CD4-positive, alpha-beta T cell treated with Interleukin-15 for 1 hour (primary cell): ENCODE measurements around the gene NMUR1.

Source experiments
- DNase-seq: peaks from one replicate; pipeline ENCODE4 v3.0.0-alpha.2; 2020

Gene NMUR1

DNA sequence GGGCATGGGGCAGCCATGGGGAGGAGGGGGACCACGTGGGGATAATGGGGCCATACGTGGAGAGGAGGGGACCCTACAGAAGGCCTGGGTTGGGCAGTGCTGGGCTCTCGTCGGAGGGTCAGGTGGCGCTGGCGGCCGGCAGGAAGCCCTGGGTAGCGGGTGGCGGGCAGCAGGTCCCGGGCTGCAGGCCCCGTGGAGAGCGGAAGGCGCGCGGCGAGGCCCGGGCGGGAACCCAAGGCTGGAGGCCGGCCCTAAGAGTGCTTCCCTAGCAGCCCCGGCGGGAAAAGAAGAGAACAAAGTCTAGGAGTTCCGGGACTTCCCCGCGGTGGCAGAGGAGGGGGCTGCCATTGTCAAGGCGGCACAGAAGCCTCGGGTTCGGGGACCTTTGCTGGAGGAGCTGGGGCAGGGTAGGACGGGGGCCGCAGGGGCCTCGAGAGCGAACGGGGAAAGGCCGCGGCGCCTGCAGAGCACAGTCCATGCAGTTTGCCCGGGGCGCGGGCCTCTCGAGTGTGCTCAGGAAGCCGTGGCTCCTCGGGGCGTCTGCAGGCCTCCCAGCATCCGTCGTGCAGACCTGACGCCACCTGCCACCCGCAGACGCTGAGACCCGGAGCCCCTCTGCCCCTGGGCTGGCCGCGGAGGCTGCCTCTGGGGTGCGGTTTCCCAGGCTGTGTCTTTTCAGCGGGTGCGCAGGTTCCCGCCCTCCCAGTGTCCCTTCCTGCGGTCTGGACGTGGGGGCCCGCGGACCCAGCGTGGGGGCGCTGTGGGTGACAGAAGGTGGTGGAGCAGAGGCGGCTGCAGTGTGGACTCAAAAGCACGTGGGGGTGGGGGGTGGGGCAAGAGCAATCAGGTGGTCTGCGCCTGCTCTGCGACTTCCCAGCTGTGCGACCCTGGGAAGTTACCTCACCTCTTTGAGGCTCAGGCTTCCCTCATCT is 46.6 kb downstream of the NMUR1 start:
- peak; percentile 26 for DNase-seq

DNA sequence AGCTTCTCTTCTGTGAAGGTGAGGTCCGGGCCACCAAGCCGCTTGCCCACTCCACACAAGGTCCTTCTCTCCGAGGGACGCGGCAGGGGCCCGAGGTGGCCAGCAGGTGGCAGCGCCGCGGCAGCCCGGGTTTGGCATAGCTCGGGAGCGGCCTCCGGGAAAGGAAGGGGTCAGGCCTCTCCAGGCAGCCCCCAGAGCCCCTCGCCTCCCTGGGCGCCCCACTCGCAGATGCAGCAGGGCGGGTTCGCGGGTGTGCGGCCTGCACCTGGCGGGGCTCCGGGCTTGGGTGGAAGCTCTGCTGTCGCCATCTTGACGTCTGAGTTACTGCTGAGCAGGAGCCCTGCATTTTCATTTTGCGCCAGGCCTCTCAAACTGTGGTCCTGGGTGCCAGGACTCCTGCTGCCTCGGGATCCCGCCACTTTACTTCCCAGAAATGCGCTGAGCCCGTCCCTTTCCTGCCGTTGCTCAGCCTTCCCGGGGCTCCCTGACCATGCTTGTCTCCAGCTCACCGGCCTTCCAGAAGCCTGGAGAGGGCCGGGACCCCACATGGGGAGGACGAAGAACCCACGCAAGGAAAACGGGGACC is 47.3 kb downstream of the NMUR1 start:
- peak; percentile 70 for DNase-seq

DNA sequence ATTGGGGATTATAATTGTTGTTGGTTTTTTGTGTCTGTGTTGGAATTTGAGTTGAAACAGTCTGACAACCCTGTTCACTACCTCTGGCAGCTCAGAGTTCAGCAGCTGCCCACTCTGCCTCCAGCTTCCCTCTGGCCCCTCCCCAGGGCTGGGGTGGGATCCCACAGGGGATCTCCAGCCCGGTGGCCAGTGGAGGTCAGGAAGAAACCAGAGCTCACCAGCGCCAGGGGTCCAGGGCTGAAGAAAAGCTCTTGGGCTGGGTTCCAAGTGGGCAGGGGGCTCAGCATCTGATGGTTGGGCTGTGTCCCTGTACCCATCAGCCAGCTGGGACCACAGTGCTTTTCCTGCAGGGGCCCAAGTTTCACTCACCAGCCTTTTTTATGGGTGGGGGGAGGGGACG is 49.5 kb downstream of the NMUR1 start:
- no peak for DNase-seq

DNA sequence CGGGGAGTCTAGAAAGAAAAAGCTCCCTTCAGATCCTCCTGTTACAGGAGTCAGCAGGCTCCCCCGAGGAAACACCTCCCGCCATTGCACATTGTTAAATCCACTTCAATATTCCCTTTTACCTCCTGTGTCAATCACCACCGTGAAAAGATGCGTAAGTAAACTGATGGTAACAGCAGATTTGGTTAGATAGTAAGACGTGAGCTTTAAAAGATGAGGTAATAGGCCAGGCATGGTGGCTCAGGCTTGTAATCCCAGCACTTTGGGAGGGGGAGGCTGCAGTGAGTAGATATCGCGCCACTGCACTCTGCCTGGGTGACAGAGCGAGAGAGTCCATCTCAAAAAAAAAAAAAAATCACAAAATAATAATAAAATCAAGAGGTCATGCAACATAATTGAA is 50.8 kb downstream of the NMUR1 start:
- no peak for DNase-seq

DNA sequence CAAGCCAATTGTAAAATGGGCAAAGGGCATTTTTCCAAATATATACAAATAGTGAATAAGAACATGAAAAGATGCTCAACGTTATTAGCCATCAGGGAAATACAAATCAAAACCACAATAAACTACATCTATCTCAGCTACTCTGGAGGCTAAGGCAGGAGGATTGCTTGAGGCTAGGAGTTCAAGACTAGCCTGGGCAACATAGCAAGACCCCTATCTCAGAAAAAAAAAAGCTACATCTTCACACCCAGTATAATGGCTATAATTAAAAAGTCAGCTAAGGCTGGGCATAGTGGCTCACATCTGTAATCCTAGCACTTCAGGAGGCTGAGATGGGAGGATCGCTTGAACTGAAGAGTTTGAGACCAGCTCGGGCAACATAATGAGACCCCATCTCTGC is 53.3 kb downstream of the NMUR1 start:
- DNase-seq, result no peak

DNA sequence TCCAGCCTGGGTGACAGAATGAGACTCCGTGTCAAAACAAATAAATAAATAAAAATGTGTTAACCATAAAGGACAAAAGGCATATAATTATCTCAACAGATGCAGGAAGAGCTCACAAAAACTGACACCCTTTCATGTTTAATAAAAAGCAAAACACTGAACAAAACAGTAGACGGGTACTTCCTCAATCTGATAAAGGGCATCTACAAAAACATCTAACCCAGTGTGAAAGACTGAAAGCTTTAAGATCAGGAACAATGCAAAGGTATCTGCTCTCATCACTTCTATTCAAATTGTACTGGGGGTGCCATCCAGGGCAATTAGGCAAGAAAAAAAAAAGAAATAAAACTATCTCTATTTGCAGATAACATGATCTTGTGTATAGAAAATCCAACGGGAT is 54.3 kb downstream of the NMUR1 start:
- no peak for DNase-seq
